ENCODE data around the gene CFH.

GRCh38 chr1:196774175-196774574 is 122.3 kb downstream of the CFH start:
- TF ChIP-seq CTCF (IDR thresholded peaks at IDR 0.05; ENCODE audit: borderline replicate concordance, extremely low read depth, low read length, poor library complexity, severe bottlenecking), result no peak
- TF ChIP-seq EZH2 (IDR thresholded peaks at IDR 0.05; ENCODE audit: borderline replicate concordance, low read depth, low read length, severe bottlenecking), result no peak
